HG02870 (cell line): ENCODE measurements around the gene AUTS2.

ENCODE experiments used
- ATAC-seq: cut with Tn5 transposase; IDR thresholded peaks from one replicate; pipeline ENCODE4 v1.9.1; 2021; ENCODE audit warnings: mild to moderate bottlenecking, moderate library complexity; ENCODE audit not compliant: unreplicated experiment

Gene AUTS2

GRCh38 chr7:70016044-70016770, 417.9 kb downstream of the AUTS2 start:
- no peak for ATAC-seq

GRCh38 chr7:70017357-70017756, 419.1 kb downstream of the AUTS2 start:
- no peak for ATAC-seq

DNA sequence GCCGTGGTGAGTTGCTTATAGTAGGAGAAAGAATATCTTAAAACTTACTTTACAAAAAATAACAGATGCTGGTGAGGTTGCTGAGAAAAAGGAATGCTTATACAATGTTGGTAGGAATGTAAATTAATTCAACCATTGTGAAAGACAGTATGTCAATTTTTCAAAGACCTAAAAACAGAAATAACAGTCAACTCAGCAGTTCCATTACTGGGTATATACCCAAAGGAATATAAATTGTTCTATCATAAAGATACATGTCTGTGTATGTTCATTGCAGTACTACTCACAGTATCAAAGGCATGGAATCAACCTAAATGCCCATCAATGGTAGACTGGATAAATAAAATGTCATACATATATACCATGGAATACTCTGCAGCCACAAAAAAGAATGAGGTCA, 420.4 kb downstream of the AUTS2 start:
- no peak for ATAC-seq

- no peak for ATAC-seq
Observed at GRCh38 chr7:70027867-70028266, 429.6 kb downstream of the AUTS2 start.

DNA sequence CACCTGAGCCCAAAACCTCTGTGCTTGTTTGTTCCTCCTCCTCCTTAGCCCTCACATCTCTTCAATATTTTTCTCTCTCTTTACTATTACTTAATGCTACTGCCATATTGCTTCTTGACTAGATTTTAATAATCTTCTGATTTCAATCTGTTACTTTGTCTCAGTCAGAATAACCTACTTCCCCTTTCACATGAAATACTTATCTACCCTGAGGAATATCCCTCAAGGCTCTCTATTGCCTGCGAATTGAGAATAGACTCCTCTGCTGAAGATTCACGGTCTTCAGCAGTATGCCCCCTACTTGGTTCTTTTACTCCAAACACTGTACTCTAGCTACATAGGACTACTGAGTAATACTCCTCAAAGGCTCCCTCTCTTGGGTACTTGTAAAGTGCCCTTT, 430.3 kb downstream of the AUTS2 start:
- no peak for ATAC-seq

- no peak for ATAC-seq
Observed at GRCh38 chr7:70029993-70030392, 431.7 kb downstream of the AUTS2 start.

GRCh38 chr7:70030745-70031144, 432.5 kb downstream of the AUTS2 start:
- no peak for ATAC-seq

DNA sequence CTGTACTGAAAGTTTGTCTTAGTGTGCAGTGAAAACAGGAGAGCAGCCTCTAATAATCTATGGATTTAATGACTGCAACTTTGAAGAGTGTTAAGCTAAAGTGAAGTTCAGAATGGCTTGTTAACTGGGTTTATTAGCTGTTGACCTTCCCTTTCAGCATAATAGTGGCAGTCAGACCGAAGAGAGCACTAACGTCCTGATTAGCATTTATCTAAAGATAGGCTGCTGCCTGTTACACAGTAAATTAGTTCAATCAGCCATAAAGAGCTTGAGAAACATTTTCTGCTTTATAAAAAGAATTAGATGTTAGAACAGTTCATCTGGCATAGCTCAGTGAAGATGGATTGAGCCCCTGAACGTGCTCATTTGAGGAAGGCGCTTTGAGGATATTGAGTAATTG, 433.0 kb downstream of the AUTS2 start:
- ATAC-seq, result no peak

- ATAC-seq, result no peak
Observed at GRCh38 chr7:70032649-70033048, 434.4 kb downstream of the AUTS2 start.

- ATAC-seq, result no peak
Observed at GRCh38 chr7:70033226-70033625, 435.0 kb downstream of the AUTS2 start.

DNA sequence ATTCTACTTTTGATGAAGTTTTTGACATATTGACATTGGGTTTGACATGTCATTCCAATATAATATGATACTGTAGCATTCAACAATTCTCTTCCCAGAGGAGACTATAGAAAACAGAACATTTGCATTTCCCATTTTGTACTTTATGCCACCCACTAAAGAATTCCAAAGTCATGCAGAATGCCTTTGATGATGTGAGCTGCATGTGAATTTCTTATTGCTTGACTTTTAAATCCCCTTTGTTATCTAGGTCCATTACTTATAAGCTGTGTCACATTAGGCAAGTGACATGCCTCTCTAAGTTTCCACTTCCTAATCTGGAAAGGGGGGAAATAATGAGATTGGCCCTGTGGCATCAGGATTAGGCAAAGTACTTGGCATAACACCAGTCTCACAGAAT, 436.7 kb downstream of the AUTS2 start:
- no peak for ATAC-seq

DNA sequence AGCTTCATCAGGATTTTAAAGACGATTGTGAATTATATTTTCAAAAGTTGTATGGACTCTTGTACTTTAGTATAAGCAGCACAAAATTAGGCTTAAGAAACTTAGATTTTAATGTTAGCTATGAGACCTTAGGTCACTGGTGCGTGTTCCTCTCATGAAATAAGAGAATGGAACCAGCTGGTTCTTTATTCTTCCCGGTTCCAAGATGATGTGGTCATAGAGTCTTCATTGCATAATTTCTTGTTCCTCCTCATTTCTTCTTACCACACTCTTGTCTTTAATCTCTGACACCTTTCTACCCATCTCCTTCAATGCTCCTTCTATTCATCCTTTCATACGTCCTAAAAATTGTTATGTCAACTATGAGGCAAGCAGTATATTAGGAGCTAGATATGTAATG, 437.2 kb downstream of the AUTS2 start:
- ATAC-seq, result no peak

DNA sequence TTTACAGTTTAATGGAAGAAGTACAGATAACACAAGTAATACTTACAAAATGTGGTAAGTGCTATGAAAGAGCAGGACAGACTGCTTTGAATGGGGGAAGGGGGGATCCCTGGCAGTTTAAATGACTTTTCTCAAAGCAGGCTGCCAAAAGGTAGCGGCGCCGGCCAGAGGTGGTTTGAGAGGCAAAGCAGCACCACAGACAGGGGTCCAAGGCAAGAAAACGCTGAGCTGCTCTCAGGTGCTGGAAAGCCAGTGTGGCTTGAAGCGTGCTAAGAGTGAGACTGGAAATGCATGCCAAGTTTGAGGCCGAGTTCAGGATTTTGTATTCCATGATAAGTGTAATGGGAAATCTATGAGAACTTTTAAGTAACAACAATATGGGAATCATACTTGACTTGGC, 437.7 kb downstream of the AUTS2 start:
- ATAC-seq, result no peak

GRCh38 chr7:70036695-70037094, 438.4 kb downstream of the AUTS2 start:
- no peak for ATAC-seq

DNA sequence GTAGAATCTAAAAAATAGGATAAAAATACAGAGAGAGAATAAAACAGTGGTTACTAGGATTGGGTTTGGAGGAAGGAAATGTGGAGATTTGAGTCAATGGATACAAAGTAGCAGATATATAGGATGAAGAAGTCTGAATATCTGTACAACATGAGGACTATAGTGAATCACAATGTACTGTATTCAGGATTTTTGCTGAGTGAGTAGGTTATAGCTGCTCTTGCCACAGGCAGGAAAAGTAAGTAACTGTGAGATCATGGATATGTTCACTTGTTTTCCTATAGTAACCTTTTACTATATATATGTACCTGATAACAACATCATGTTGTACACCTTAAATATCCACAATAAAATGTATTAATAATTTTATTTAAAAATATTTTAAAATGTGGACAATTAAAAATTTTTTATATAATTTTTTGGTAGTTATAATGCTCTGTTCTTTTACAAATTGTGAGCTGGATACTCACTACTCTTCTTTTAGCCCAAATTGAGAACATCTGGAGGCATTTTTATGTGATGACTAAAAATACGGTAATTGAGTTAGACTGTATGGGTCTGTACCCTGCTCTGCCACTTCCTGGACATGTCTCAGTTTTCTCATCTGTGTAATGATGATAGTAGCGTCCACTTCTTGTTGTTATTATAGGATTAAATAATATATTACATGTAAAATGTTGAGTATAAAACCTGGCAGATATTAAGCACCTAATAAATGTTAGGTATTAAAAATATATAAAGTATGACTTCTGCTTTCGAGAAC, 439.1 kb downstream of the AUTS2 start:
- ATAC-seq, result no peak

DNA sequence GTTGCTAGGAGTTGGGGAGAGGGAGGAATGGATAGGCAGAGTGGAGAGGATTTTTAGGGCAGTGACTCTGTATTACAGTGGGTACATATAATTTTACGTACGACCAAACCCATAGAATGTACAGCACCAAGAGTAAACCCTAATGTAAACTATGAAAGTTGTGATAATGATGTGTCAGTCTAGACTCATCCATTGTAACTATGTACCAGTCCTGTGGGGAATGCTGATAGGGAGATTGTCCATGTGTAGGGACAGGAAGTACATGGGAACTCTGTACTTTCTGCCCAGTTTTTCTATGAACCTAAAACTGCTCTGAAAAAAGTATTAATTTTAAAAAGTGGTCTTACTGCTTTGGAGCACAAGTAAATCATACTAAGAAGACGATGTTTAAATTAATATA, 441.8 kb downstream of the AUTS2 start:
- ATAC-seq, result no peak

DNA sequence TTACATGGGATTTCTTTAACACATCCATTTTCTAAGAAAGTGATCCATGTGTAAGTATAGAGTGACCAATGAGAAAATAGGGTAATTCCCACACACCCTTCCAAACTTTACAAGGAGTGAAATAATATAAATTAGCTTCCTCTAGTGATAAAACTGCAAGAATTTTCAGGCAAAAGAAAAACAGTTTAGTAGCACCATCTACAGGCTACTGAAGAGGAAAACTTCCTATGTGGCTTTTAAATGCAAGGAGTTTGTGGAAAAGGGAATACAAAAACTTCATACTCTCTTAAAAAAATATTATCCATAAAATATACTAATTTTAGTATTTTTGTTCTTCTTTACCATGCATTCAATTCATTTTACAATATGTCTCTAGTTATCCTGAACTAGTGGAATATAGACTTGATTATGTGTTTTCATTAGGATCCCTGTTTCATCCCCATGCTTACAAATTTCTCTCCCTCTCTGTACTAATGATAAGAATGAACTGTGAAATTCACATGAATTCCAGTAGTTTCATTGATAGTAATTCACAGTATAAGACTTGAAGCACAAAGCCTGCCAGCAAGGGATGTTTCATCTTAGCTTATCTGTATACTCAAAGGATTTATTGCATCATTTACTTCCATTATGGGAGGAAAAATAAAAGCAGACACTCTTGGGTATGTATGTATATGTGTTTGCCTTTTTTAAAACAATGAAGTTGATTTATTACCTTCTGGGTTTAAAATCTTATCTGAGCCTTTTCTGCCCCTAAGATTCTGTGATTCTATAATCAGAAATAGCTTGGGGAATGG, 442.9 kb downstream of the AUTS2 start:
- ATAC-seq, result no peak

GRCh38 chr7:70042533-70042932, 444.3 kb downstream of the AUTS2 start:
- ATAC-seq, result no peak

DNA sequence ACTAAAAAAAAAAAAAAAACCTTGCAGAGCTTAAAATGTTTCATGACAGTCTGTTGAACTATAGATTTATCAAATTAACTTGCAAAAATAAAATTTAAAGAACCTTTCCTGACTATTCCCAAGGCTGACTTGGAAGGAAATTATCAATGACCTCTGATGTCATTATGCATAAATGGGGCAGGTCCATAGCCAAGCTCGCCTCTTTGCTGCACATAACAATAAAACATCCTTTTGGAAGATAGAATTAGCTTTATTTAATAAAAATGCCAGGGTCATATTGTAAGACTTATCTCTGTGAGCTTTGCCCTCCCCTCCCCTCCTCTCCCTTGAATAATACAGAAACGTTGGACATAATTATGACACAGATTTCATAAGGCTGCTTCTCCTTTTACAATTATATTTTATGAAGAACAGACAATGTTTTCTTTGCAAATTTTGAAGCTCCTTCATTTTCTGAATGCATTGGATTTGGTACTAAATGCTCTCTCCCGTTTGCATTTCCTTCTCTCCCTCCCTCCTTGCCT, 444.8 kb downstream of the AUTS2 start:
- ATAC-seq, result no peak

DNA sequence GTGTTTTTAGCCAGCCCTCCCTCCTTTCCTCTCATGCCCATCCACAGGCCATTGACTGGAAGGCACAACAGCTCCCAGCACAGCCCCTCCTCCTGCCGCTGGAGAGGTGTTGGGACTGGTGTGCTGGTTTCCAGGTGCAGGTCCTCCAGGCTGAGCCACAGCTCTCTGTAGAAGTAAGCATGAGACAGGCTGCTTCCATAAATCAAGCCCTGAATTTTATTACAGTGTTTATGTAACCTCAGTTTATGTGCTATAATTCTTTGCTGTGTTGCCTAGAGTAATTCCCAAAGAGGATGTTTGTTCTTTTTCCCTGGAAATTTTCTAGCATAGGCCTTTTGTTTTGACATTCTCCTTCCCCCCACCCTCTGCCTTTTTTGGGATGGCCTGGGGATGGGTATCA, 445.8 kb downstream of the AUTS2 start:
- no peak for ATAC-seq

GRCh38 chr7:70044525-70044924, 446.2 kb downstream of the AUTS2 start:
- ATAC-seq, result no peak

GRCh38 chr7:70044981-70045380, 446.7 kb downstream of the AUTS2 start:
- no peak for ATAC-seq
